GM18861 (cell line): Measurements from ENCODE around the gene ASCC3.
"Not testable (repeated sequence)": the region's sequence is repeated elsewhere in the genome, so short reads cannot be mapped to it uniquely, and the experiment has no call there.

Experiments
- ATAC-seq: cut with Tn5 transposase; IDR thresholded peaks from one replicate; pipeline ENCODE4 v1.9.1; 2021; ENCODE audit not compliant: unreplicated experiment

ASCC3 gene

GRCh38 chr6:100665041-100665380, 216.1 kb downstream of the ASCC3 start:
- ATAC-seq: peak; percentile 94

DNA sequence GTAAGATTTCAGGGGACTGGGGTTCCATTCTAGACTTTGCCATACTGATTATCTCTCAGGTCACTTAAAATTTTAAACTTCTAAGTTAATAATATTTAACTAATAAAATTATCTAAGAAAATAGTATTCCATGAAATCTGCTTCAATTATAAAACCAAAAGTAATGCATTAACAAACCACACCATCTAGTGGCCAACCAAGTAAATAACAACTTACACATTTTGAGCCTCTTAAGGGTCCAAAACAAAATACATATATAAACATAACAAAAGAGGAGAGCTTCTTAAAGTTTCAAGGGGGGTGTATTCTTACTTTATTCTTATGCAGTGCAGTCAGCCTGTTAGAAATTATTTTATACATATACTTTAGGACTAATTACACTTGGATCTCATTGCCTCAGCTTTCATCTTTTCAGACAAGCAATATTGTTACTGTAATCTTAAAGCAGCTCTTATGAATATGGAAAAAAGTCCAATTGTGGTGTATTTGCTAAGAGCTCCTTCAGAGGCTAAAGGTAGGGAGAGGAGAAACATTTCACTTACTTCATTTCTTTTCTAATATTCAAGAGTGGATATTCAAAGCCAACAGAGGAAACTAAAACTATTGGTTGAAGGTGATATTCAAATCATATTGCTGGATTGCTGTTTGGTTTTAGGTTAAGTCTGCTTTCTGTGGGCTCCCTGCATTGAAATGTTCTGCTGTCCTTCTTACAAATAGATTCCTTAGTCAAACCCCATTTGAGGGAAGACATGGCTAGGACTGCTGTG, 216.7 kb downstream of the ASCC3 start:
- ATAC-seq: peak; percentile 30

- no peak for ATAC-seq
Observed at GRCh38 chr6:100663219-100663863, 217.8 kb downstream of the ASCC3 start.

- no peak for ATAC-seq
Observed at GRCh38 chr6:100662264-100662663, 218.9 kb downstream of the ASCC3 start.

GRCh38 chr6:100658486-100658885, 222.6 kb downstream of the ASCC3 start:
- no peak for ATAC-seq

DNA sequence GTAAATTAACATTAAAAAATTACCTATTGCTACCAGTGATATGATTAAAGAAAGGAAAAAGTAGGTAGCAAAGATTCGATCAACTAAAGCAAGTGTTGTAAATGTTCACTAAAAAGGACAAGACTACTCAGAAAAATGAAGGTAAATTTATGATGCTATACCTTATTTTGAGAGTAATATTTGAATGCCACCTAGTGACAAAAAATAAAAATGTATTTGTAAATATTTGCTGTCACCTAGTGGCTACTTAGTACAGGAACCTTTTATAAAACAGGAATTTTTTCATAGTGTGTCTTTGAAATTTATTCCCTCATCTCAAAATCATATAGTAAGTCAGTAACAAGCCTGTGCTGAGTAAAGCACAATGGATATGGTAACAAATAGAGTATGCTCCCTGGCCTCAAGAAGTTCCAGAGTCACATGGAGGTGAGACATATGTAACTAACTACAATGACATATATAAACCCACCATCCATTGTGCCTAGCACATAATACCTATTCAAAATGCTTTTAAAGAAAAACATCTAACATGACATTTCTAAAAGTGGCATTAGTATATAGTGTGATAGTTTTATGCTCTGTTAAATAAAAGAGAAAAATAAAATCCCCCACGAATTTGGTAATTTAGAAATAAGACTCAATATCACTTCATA, 223.3 kb downstream of the ASCC3 start:
- peak; percentile 65 for ATAC-seq

DNA sequence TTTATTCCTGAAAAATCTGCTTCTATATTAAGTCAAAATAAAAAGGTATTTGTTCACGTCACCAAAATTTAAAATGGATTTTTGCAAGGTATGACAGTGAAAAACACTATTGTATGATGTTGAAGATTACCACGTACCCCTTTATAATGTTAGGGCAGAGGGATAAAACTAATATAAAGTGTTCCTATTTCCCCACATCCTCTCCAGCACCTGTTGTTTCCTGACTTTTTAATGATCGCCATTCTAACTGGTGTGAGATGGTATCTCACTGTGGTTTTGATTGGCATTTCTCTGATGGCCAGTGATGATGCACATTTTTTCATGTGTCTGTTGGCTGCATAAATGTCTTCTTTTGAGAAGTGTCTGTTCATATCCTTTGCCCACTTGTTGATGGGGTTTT, 240.0 kb downstream of the ASCC3 start:
- ATAC-seq: not testable (repeated sequence)

DNA sequence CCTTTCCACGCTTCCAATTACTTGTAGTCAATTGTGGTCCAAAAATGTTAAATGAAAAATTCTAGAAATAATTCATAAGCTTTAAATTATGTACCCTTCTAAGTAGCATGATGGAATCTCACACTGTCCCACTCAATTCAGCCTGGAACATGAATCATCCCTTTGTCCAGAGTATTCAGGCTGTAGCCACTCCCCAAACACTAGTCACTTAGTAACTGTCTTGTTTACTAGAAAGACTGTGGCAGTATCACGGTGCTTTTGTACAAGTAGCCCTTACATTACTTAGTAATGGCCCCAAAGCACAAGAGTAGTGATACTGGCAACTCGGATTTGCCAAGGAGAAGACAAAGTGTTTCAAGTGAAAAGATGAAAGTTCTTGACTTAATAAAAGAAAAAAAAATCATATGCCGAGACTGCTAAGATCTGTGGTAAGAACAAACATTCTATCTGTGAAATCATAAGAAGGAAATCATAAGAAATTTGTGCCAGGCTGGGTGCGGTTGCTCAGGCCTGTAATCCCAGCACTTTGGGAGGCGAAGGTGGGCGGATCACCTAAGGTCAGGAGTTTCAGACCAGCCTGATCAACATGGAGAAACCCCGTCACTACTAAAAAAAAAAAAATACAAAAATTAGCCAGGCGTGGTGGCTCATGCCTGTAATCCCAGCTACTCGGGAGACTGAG, 247.9 kb downstream of the ASCC3 start:
- ATAC-seq: no peak

DNA sequence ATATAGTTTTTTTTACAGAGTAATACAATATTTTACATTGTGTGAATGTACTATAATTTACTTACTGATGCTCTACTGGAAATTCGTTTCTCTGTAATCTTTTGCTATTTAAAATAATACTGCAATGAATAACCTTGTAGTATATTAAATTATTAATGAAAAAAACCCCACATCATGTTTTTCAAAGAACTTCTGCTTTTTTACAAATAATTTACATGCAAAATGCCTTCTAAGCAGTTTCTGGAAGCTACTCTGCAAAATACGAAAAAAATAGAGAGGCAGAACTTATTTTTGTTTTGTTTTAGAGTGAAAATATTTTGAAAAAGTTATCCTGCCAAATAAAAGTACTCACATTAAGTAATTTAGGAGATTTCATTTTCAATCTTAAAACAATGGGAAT, 250.6 kb downstream of the ASCC3 start:
- ATAC-seq: no peak

GRCh38 chr6:100627911-100628758, 253.0 kb downstream of the ASCC3 start:
- ATAC-seq: no peak

- no peak for ATAC-seq
Observed at GRCh38 chr6:100626721-100627120, 254.4 kb downstream of the ASCC3 start.

DNA sequence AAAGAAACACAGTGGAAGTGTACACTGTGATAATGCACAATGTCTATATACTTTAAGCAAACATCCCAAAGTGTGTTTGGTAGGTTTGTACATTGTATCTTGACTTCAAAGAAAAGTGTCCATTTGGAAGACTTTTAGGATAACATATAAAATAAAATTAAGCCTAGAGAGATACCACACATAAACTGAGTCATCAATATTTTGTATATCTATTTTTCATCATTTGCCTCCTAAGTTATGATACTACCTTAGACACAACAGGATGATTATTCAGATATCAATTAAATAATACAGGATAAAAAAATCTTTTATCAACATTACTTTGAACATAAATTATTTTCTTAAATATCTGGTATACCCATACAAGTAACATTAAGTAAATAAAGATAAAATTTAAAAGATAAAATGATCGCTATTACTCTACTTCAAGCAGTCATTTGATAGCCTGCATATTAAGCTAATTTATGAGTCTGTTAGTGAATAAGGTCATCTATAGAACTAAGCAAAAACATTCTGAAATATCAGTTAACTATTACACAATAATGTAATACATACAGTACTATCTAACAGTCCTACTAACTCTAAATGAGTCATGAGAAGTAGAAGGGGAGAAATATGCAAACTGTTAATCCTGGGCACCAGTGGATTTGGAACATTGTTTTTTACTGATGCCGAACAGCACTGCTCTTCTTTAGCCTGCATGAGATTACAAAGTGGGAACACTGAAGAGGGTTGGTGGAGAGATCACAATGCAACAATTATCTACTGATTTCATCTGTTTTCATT, 258.0 kb downstream of the ASCC3 start:
- ATAC-seq: no peak

DNA sequence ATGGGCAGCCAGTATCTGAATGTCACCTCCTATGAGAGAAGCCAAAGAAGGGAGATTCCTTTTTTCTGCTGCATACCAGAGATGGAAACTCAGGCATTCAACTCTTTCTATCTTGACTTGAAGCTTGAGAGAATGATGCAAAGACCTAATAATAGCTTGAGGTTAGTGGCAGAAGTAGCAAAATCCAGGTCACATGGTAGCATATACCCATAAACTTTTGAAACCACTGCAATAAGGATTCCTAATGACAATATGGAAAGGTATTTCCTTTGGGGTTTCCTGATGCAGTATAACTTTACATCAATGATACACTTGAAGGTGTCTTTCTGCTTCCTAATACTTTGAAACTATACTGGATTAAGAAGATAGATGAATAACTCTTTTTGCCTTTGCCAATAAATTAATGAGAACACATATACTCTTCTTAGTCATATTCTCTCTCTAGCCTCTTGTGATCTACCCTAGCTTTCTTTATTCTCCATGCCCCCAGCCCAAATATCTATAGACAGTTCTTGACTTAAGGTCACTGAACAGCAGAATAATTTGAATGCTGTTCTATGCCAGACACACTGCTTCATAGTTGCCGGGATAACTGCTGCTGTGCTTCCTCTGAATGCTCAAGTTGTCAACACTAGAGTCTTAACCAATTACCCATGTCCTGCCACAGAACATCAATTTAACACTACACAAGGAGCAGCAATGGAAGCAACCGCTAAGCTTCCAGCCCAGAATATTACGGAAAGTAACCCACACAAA, 260.9 kb downstream of the ASCC3 start:
- no peak for ATAC-seq

- no peak for ATAC-seq
Observed at GRCh38 chr6:100618351-100618671, 262.8 kb downstream of the ASCC3 start.

DNA sequence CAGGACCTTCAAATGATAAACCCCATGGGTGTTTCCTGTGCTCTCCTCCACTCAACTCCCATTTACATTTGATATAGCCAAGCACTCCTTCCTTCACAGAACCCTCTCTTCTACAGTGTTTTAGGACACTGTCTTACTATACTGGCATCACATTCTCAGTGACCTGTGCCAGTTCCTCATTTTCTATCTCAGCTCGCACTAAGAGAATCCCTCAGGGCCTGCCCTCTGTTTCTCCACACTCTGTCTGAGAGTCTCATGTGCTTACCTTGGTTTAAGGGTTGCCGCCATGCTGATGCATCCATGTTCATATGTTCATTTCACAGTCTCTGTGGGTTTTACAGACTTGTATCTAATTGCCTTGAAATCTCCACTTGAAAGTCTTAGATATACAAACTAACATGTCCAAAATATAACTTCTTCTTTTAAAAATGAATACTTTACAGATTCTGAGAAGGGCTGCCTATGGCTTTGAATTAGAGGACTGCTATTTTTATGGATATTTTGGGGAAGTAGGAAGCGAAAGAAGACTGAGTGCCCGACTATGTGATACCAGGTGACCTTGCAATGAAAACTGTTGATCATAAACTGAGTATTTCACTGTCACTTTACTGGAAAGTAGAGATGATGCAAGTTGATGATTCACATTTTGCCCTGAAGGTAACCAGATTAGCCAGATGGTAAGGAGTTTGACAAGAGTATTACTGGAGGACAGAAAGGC, 263.3 kb downstream of the ASCC3 start:
- peak; percentile 62 for ATAC-seq

GRCh38 chr6:100614933-100615332, 266.2 kb downstream of the ASCC3 start:
- no peak for ATAC-seq

DNA sequence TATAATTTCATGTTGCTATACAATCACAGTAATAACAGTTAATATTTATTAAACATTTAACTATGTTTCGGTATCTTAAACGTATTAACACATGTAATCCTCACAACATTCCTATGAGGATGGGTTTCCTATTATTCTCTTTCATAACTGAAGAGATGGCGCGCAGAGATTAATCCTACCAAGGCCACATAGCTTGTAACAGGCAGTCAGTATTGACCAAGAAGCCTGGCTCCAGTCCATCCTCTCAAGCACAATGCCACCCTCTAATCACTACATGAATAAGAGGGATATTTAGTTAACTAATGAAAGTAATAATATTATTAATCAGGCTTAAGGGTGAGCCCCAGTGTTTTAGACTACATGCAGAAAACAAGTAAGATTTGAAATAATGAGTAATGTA, 266.7 kb downstream of the ASCC3 start:
- ATAC-seq: no peak

GRCh38 chr6:100613656-100614055, 267.5 kb downstream of the ASCC3 start:
- ATAC-seq: no peak

DNA sequence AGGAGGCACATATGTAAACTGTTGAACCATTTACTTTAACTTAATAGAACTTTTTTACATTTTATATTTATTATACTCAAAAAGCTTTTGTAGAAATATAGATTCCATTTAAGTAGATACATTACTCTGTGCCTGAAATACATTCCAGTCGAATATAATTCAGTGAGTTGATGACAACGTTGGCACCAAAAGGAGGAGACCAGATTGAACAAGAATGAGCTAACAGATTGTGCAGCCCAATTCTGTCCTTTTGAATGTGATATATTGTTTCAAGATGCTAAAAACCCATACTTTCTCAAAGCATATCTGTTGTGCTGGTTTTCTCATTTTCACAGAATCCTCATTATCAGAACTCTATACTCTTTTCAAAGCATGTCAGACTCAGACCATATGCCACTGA, 269.0 kb downstream of the ASCC3 start:
- no peak for ATAC-seq
